ENCODE data around the gene ITGA7. TPM values are rescaled to one million over a fixed set of nuclear protein-coding genes. Genes with fewer than 3 reads are reported as not detected.

Gene ITGA7
- total RNA-seq, 4 donors from 2014 or later = 7.9 to 16.9 (median 9.8) TPM

GRCh38 chr12:55671746-55672145, 36.0 kb downstream of the ITGA7 start:
- Histone ChIP-seq H3K9me3 (no peaks in the 10 kb centered on the region), H3K4me1 (no peaks in the 10 kb centered on the region), H3K4me3 (replicated peaks in 1 of 3) (no peak overlapping the region), H3K27me3 (no peaks in the 10 kb centered on the region), H3K36me3 (no peaks in the 10 kb centered on the region), H3K27ac (no peak overlapping the region)
- no peak for TF ChIP-seq POLR2A (IDR thresholded peaks at IDR 0.05)
- TF ChIP-seq, protein P1, sequence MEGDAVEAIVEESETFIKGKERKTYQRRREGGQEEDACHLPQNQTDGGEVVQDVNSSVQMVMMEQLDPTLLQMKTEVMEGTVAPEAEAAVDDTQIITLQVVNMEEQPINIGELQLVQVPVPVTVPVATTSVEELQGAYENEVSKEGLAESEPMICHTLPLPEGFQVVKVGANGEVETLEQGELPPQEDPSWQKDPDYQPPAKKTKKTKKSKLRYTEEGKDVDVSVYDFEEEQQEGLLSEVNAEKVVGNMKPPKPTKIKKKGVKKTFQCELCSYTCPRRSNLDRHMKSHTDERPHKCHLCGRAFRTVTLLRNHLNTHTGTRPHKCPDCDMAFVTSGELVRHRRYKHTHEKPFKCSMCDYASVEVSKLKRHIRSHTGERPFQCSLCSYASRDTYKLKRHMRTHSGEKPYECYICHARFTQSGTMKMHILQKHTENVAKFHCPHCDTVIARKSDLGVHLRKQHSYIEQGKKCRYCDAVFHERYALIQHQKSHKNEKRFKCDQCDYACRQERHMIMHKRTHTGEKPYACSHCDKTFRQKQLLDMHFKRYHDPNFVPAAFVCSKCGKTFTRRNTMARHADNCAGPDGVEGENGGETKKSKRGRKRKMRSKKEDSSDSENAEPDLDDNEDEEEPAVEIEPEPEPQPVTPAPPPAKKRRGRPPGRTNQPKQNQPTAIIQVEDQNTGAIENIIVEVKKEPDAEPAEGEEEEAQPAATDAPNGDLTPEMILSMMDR (IDR thresholded peaks at IDR 0.05) = no peak
- intact Hi-C loops (cut with DNase I) = no loop called here
- no peak for DNase-seq
- 71 to 76% methylated on average over 4 of the region's 4 CpGs for WGBS, 2 donors

GRCh38 chr12:55670276-55670675, 37.4 kb downstream of the ITGA7 start:
- Histone ChIP-seq H3K27ac (no peak overlapping the region), H3K4me1 (no peaks in the 10 kb centered on the region), H3K27me3 (no peaks in the 10 kb centered on the region), H3K36me3 (no peaks in the 10 kb centered on the region), H3K9me3 (no peaks in the 10 kb centered on the region), H3K4me3 (replicated peaks in 1 of 3) (no peak overlapping the region)
- DNase-seq = no peak
- no peak for TF ChIP-seq POLR2A (IDR thresholded peaks at IDR 0.05)
- intact Hi-C loops (cut with DNase I) = no loop called here

DNA sequence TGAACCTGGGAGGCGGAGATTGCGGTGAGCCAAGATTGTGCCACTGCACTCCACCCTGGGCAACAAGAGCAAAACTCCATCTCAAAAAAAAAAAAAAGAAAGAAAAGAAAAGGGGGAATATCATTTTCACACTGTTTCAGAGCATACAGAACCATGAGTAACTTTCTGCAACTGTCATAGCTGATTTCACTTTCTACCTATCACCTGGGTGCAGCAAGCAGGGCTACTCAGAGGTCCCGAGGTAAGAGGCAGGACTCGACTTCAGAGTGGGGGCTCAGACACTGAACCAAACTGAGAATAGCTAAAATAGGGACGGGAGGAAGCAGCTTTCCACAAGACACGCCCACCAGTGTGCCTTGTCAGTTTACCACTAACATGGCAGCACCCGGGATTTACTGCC, 41.2 kb downstream of the ITGA7 start:
- Histone ChIP-seq H3K4me1 (no peaks in the 10 kb centered on the region), H3K4me3 (replicated peaks in 1 of 3) (no peak overlapping the region), H3K36me3 (no peaks in the 10 kb centered on the region), H3K9me3 (no peaks in the 10 kb centered on the region), H3K27me3 (no peaks in the 10 kb centered on the region), H3K27ac (no peak overlapping the region)
- TF ChIP-seq, protein P1 (IDR thresholded peaks at IDR 0.05) = no peak
- no peak for TF ChIP-seq POLR2A (IDR thresholded peaks at IDR 0.05)
- no peak for DNase-seq
- WGBS, 2 donors = 78 to 82% methylated on average over 7 of the region's 7 CpGs
- intact Hi-C loops (cut with DNase I) = no loop called here

GRCh38 chr12:55664826-55665225, 42.9 kb downstream of the ITGA7 start:
- Histone ChIP-seq H3K9me3 (no peaks in the 10 kb centered on the region), H3K27me3 (no peaks in the 10 kb centered on the region), H3K27ac (no peak overlapping the region), H3K4me3 (replicated peaks in 1 of 3) (no peak overlapping the region), H3K36me3 (no peaks in the 10 kb centered on the region), H3K4me1 (no peaks in the 10 kb centered on the region)
- no peak for DNase-seq
- no peak for TF ChIP-seq POLR2A (IDR thresholded peaks at IDR 0.05)
- TF ChIP-seq, protein P1 (IDR thresholded peaks at IDR 0.05) = no peak
- 87 to 93% methylated on average over 10 of the region's 10 CpGs for WGBS, 2 donors
- intact Hi-C loops (cut with DNase I) = no loop called here

DNA sequence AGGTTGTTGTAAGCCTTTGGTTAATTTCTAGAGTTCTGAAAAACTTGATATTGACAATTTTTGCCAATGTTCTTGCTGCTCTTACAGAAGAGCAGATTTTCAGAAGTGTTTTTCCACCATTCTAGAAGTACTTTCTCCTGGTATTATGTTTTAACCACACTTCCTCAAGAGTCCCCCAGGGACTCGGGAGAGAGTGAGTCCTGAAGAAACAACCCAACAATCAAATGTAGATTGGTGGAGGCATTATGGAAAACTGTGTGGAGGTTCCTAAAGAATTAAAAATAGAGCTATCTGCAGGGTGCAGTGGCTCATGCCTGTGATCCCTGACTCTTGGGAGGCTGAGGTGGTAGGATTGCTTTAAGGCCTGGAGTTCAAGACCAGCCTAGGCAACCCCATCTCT, 44.3 kb downstream of the ITGA7 start:
- Histone ChIP-seq H3K9me3 (no peaks in the 10 kb centered on the region), H3K27ac (no peak overlapping the region), H3K4me3 (replicated peaks in 1 of 3) (no peak overlapping the region), H3K27me3 (no peaks in the 10 kb centered on the region), H3K36me3 (no peaks in the 10 kb centered on the region), H3K4me1 (no peaks in the 10 kb centered on the region)
- intact Hi-C loops (cut with DNase I) = no loop called here
- no peak for TF ChIP-seq POLR2A (IDR thresholded peaks at IDR 0.05)
- TF ChIP-seq, protein P1 (IDR thresholded peaks at IDR 0.05) = no peak
- WGBS, 2 donors = 26 to 32% methylated on average over 1 of the region's 1 CpG
- DNase-seq = no peak
